ENCODE data around the gene SYCE3.

SYCE3 gene

GRCh38 chr22:50561401-50562358 lies 1.0 kb downstream of the SYCE3 start:
- TF ChIP-seq CTCF (IDR thresholded peaks at IDR 0.05): no peak

- TF ChIP-seq CTCF (IDR thresholded peaks at IDR 0.05): no peak
Observed at GRCh38 chr22:50560034-50560433, 2.7 kb downstream of the SYCE3 start.

GRCh38 chr22:50556703-50557102 lies 6.0 kb downstream of the SYCE3 start:
- TF ChIP-seq CTCF (IDR thresholded peaks at IDR 0.05): no peak

- no peak for TF ChIP-seq CTCF (IDR thresholded peaks at IDR 0.05)
Observed at GRCh38 chr22:50553310-50553709, 9.4 kb downstream of the SYCE3 start.

- TF ChIP-seq CTCF (IDR thresholded peaks at IDR 0.05): no peak
Observed at GRCh38 chr22:50551160-50551752, 11.5 kb downstream of the SYCE3 start.

- TF ChIP-seq CTCF (IDR thresholded peaks at IDR 0.05): no peak
Observed at GRCh38 chr22:50550395-50550794, 12.3 kb downstream of the SYCE3 start.

GRCh38 chr22:50548921-50549790 lies 13.6 kb downstream of the SYCE3 start:
- TF ChIP-seq CTCF (IDR thresholded peaks at IDR 0.05): no peak
